ENCODE measurements around the gene KATNA1.

DNA sequence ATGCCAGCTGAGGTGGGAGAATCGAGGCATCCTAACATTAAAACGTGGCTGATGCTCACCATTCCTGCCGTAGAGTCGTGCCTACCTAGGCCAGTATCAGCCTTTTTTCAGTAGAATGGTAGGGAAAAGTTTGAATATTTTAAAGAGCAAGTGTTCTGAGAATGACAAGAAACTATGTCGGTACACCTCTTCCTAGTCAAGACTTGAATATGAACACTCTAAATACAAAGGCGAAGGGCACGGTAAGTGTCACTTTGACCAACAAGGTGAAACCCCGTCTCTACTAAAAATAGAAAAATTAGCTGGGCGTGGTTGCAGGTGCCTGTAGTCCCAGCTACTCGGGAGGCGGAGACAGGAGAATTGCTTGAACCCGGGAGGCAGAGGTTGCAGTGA is 81.3 kb downstream of the KATNA1 start:
- TF ChIP-seq POLR2AphosphoS5 (IDR thresholded peaks at IDR 0.05; ENCODE audit: low read depth, low read length) (no peak), POLR2A (IDR thresholded peaks at IDR 0.05; ENCODE audit: low read depth, low read length) (no peak)
